A549 (cell line): Measurements from ENCODE around the gene FGGY. TPM values are rescaled to one million over a fixed set of nuclear protein-coding genes. Genes with fewer than 3 reads are reported as not detected.

Source experiments
- ATAC-seq, 2 experiments: fragments of 200-7000 bp in 1 of 2; fragments of >200 bp in 1 of 2; cut with Nextera tagmentation in 1 of 2; cut with Tn5 transposase in 1 of 2; 3 replicates each; pipeline versions ENCODE4 v1.8.0 to v1.9.1; 2018 to 2020; ENCODE audit warnings: mild to moderate bottlenecking in 1 of 2, moderate library complexity in 1 of 2
- CTCF ChIA-PET: fragments of 300-600 bp; sonication (Branson Sonifier 250); formaldehyde crosslinking; extraction: SDS; loops from one replicate; lab custom pipeline; 2021; ENCODE audit warnings: antibody characterized with exemption, inconsistent platforms; lab: Yijun Ruan, JAX
- POLR2A ChIA-PET: fragments of 350-600 bp; formaldehyde crosslinking; extraction: SDS; loops from one replicate; lab custom pipeline; 2021; ENCODE audit warnings: antibody characterized with exemption, inconsistent platforms; lab: Yijun Ruan, JAX
- DNase-seq, 2 experiments: peaks; one replicate each; pipeline versions ENCODE4 v3.0.0 to v3.0.0-alpha.2; 2011 to 2016; ENCODE audit warnings: low read depth in 1 of 2, low spot score in 1 of 2
- FAIRE-seq: peaks from 2 replicates; lab custom pipeline; 2011; peaks lifted over from hg19 to GRCh38; lab: Jason Lieb, UNC
- H3K27ac ChIP-seq, 2 experiments: fragments of >200 bp; sonication (Bioruptor Twin); formaldehyde crosslinking; 3 replicates each; pipeline ENCODE4 v1.5.1; 2016 to 2017
- H3K4me1 ChIP-seq: fragments of >200 bp; sonication (Bioruptor Twin); formaldehyde crosslinking; 3 replicates; pipeline ENCODE4 v1.6.1; 2016
- H3K4me2 ChIP-seq: fragments of >200 bp; sonication (Bioruptor Twin); formaldehyde crosslinking; 3 replicates; pipeline ENCODE4 v1.6.1; 2016
- H3K4me3 ChIP-seq: fragments of >200 bp; sonication (Bioruptor Twin); formaldehyde crosslinking; 3 replicates; pipeline ENCODE4 v1.5.1; 2016
- H3K9me3 ChIP-seq: fragments of >200 bp; sonication (Bioruptor Twin); formaldehyde crosslinking; 3 replicates; pipeline ENCODE4 v1.6.1; 2016
- ATOH8 ChIP-seq: fragments of 250-450 bp; sonication (Bioruptor Pico); IDR thresholded peaks from 2 replicates; pipeline ENCODE4 v1.5.0; 2020; ENCODE audit warnings: low read depth, mild to moderate bottlenecking, moderate library complexity
- BHLHE40 ChIP-seq: IDR thresholded peaks from 2 replicates; pipeline ENCODE4 v1.6.1; 2012; ENCODE audit warnings: low read depth, low read length, inconsistent platforms
- CEBPB ChIP-seq, 2 experiments: fragments of >200 bp in 1 of 2; sonication (Bioruptor Twin) in 1 of 2; formaldehyde crosslinking in 1 of 2; IDR thresholded peaks; 2 replicates each; pipeline ENCODE4 v1.6.1; 2012 to 2016
- CHD2 ChIP-seq: fragments of 150-350 bp; IDR thresholded peaks from 2 replicates; pipeline ENCODE4 v1.6.1; 2014; ENCODE audit warnings: low read length; ENCODE audit not compliant: partially characterized antibody
- EHF ChIP-seq: fragments of 250-450 bp; sonication (Bioruptor Pico); IDR thresholded peaks from 2 replicates; pipeline ENCODE4 v1.5.0; 2020; ENCODE audit warnings: mild to moderate bottlenecking
- FOSL2 ChIP-seq, 2 experiments: fragments of 450-650 bp in 1 of 2; fragments of >200 bp in 1 of 2; sonication (Bioruptor Twin) in 1 of 2; formaldehyde crosslinking; IDR thresholded peaks; 2 replicates each; pipeline versions ENCODE4 v1.5.0 to v1.6.1; 2016 to 2020; ENCODE audit warnings: mild to moderate bottlenecking in 1 of 2, moderate library complexity in 1 of 2
- HOXA7 ChIP-seq: fragments of 250-450 bp; sonication (Bioruptor Pico); IDR thresholded peaks from 2 replicates; pipeline ENCODE4 v1.5.0; 2020; ENCODE audit warnings: mild to moderate bottlenecking, moderate library complexity
- JUNB ChIP-seq: fragments of >200 bp; sonication (Bioruptor Twin); formaldehyde crosslinking; IDR thresholded peaks from 2 replicates; pipeline ENCODE4 v1.6.1; 2016
- MAFK ChIP-seq: fragments of 450-650 bp; IDR thresholded peaks from 2 replicates; pipeline ENCODE4 v1.6.1; 2014; ENCODE audit not compliant: partially characterized antibody
- MYC ChIP-seq: IDR thresholded peaks from 2 replicates; pipeline ENCODE4 v1.6.1; 2012; ENCODE audit warnings: mild to moderate bottlenecking, inconsistent platforms, low read length, improper control_type of control experiment, borderline replicate concordance
- NPAS2 ChIP-seq: fragments of 250-450 bp; sonication (Bioruptor Pico); IDR thresholded peaks from 2 replicates; pipeline ENCODE4 v1.8.0; 2022; ENCODE audit warnings: mild to moderate bottlenecking, moderate library complexity, borderline replicate concordance
- PHF8 ChIP-seq: fragments of 200-600 bp; sonication (generic); IDR thresholded peaks from 2 replicates; pipeline ENCODE4 v1.6.1; 2016; ENCODE audit warnings: low read depth, mild to moderate bottlenecking, antibody characterized with exemption, moderate library complexity, borderline replicate concordance
- POLR2AphosphoS2 ChIP-seq: conservative IDR thresholded peaks from 2 replicates; pipeline ENCODE4 v1.6.1; 2012; ENCODE audit warnings: low read length, improper control_type of control experiment, inconsistent platforms
- RCOR1 ChIP-seq: fragments of 150-350 bp; IDR thresholded peaks from 2 replicates; pipeline ENCODE4 v1.6.1; 2014; ENCODE audit warnings: antibody characterized with exemption, low read length, low read depth
- RFX5 ChIP-seq: fragments of 450-650 bp; IDR thresholded peaks from 2 replicates; pipeline ENCODE4 v1.7.1; 2014; ENCODE audit warnings: antibody characterized with exemption, mild to moderate bottlenecking, moderate library complexity
- RNF2 ChIP-seq: fragments of 200-600 bp; sonication (generic); IDR thresholded peaks from 2 replicates; pipeline ENCODE4 v1.6.1; 2016; ENCODE audit warnings: low read depth, mild to moderate bottlenecking, antibody characterized with exemption, moderate library complexity, borderline replicate concordance
- SREBF2 ChIP-seq: fragments of 450-650 bp; IDR thresholded peaks from 2 replicates; pipeline ENCODE4 v1.6.1; 2014; ENCODE audit warnings: mild to moderate bottlenecking, moderate library complexity
- ZC3H11A ChIP-seq: fragments of 450-650 bp; IDR thresholded peaks from 2 replicates; pipeline ENCODE4 v1.6.1; 2014; ENCODE audit warnings: antibody characterized with exemption, mild to moderate bottlenecking
- WGBS: methylation state at CpG from one replicate; pipeline ENCODE4 v1.1.6; 2017; ENCODE audit errors: missing lambda C conversion rate; 5-methylcytosine and 5-hydroxymethylcytosine counted together
- polyA plus RNA-seq, 4 experiments: library from polyadenylated mRNA; depleted of rRNA in 3 of 4; stranded (reverse); fragments of >200 nt; fragmentation: RNase III in 1 of 4; extraction: RNeasy Plus Mini Kit Qiagen cat#74134 plus additional on column Dnase treatment in 1 of 4; gene quantifications; 2 replicates in 3 of 4; 3 replicates in 1 of 4; pipeline ENCODE4 v1.2.3, GENCODE V29; 2011 to 2017
- TF ChIP-seq, protein P1 (sequence below): fragments of 250-450 bp; sonication (Bioruptor Pico); IDR thresholded peaks from 2 replicates; pipeline ENCODE4 v1.5.0; 2021; ENCODE audit warnings: mild to moderate bottlenecking, moderate library complexity, borderline replicate concordance
- TF ChIP-seq, protein P2 (sequence below): IDR thresholded peaks from 2 replicates; pipeline ENCODE4 v1.6.1; 2012

Gene FGGY
- polyA plus RNA-seq, 2 of the 4 experiments (the other 2 are of a cell fraction): 2.9 to 4.8 TPM

DNA sequence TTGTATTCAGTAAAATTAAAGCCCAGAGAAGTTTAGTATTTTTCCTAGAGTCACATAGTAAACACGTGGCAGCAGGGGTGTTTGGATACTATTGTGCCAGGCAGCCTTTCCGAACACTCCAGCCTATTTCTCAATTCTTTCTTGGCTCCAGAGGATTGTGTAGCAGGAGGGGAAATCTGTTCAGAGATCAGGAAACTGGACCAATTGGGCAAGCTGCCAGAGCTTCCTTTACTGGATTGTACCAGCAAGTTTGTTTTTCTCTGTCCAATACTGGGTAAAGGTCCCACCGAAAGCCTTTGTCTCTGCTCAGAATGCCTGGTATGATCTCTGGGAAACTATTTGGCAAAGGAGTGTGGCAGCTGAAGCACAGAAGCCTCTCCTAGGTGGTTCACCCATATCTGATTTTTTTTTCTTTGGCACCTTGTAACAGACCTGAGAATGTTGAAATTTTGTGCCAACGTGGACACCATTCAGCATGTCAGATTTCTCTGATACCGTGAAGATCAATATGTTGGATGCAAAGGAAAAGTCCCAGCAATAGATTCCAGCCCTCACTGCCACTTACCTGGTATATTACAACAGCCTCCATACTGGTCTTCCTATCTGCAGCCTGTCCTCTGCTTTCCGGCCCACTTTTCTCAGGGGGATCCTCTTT lies 126.2 kb downstream of the FGGY start (continued):
- TF ChIP-seq CEBPB (IDR thresholded peaks at IDR 0.05): no peak

DNA sequence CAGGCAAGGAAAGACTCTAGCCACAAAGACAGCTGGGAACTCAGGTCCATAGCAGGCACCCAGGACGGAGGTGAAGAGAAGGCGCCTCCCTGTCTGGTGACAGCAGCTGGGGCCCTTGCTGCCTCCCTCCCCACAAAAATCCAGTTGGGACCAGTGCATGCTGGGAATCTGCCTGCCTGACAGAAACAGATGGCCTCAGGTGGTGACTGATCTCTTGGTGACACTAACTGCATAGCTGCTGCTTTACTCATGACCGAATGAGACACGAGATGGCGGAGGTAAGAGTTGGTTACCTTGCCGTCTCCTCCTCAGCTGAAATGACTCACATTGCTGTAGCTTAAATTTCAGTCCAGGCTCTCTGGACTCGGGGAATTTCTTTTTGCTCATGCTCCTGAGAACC lies 130.3 kb downstream of the FGGY start:
- TF ChIP-seq FOSL2 (IDR thresholded peaks at IDR 0.05): 0 out of 2 replicates have a peak, but pooled peaks have one; percentile 6
- TF ChIP-seq FOSL2 (CRISPR knock-in tag; IDR thresholded peaks at IDR 0.05): peak; percentile 39
- TF ChIP-seq POLR2AphosphoS2: no peak
- TF ChIP-seq, all 56 proteins: peak for 1
- Histone ChIP-seq H3K4me2 (peak overlapping the region; percentile 48), H3K27ac (peak overlapping the region; percentile 35 to 63; a peak in 3 of 6 replicates), H3K9me3 (no peaks in the 10 kb centered on the region), H3K4me1 (peaks cover 31% of the 10 kb centered on the region), H3K4me3 (no peak overlapping the region)
- ChIA-PET POLR2A (no interaction called here), CTCF (interaction anchor here (0.6 to 1.2 kb wide), 2 partner anchors 272 to 675 kb away, joined by 3 to 5 read pairs; no protein-coding TSS in a partner anchor)
- DNase-seq: peak; percentile 15 to 40
- 26% methylated on average over 7 of the region's 7 CpGs for WGBS
- FAIRE-seq: no peak
- ATAC-seq: peak; percentile 74 to 89

- Histone ChIP-seq H3K9me3 (no peaks in the 10 kb centered on the region), H3K4me2 (peak overlapping the region; percentile 48), H3K27ac (peak overlapping the region; percentile 35 to 63; a peak in 3 of 6 replicates), H3K4me1 (peaks cover 34% of the 10 kb centered on the region), H3K4me3 (no peak overlapping the region)
- CTCF ChIA-PET: interaction anchor here (1.2 kb wide), 1 partner anchor 271 kb away, joined by 3 read pairs; no protein-coding TSS in a partner anchor
- POLR2A ChIA-PET: no interaction called here
- ATAC-seq (no peak), DNase-seq (no peak), FAIRE-seq (no peak)
- TF ChIP-seq RNF2: no peak
- TF ChIP-seq, protein P1, sequence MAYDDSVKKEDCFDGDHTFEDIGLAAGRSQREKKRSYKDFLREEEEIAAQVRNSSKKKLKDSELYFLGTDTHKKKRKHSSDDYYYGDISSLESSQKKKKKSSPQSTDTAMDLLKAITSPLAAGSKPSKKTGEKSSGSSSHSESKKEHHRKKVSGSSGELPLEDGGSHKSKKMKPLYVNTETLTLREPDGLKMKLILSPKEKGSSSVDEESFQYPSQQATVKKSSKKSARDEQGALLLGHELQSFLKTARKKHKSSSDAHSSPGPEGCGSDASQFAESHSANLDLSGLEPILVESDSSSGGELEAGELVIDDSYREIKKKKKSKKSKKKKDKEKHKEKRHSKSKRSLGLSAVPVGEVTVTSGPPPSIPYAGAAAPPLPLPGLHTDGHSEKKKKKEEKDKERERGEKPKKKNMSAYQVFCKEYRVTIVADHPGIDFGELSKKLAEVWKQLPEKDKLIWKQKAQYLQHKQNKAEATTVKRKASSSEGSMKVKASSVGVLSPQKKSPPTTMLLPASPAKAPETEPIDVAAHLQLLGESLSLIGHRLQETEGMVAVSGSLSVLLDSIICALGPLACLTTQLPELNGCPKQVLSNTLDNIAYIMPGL (CRISPR knock-in tag): no peak
- no peak for TF ChIP-seq SREBF2
- TF ChIP-seq MYC: no peak
These were observed 130.9 kb downstream of the FGGY start for GRCh38 chr1:59427784-59428183.

DNA sequence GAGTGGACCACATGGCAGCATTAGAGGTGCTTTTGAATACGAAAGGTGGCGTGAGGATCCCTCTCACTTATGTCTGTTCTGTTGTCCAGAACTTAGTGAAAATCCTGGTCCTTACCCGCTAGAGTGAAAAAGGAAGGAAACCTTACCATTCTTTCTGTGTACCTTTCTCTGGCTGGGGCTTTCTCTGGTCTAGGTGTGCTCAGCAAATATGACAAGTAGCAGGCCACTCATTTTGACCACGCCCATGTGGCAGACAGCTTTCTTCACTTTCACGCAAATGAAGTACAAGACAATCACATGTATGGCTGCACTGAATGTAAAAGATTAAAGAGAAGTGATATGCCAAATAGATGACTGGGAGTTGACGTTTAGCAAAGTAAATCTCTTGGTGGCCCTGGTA lies 131.9 kb downstream of the FGGY start:
- H3K4me3 ChIP-seq: no peak overlapping the region
- POLR2A ChIA-PET: no interaction called here
- 87% methylated on average over 6 of the region's 6 CpGs for whole genome bisulfite sequencing
- TF ChIP-seq MAFK: no peak
- no peak for TF ChIP-seq NPAS2
- TF ChIP-seq RCOR1: no peak
- no peak for TF ChIP-seq RFX5
- TF ChIP-seq, protein P2, sequence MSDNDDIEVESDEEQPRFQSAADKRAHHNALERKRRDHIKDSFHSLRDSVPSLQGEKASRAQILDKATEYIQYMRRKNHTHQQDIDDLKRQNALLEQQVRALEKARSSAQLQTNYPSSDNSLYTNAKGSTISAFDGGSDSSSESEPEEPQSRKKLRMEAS: no peak
- no peak for TF ChIP-seq FOSL2 (IDR thresholded peaks at IDR 0.05)
- no peak for TF ChIP-seq FOSL2 (CRISPR knock-in tag; IDR thresholded peaks at IDR 0.05)
- no peak for TF ChIP-seq ATOH8
- TF ChIP-seq CHD2: no peak
- TF ChIP-seq JUNB: no peak
- no peak for TF ChIP-seq HOXA7
- TF ChIP-seq EHF (CRISPR knock-in tag): no peak
- TF ChIP-seq ZC3H11A: no peak
- TF ChIP-seq PHF8: no peak
- TF ChIP-seq BHLHE40: no peak
- TF ChIP-seq, all 56 proteins: peak for 0
- ATAC-seq: no peak
- no peak overlapping the region for H3K4me2 ChIP-seq
- DNase-seq: no peak
- no peak for FAIRE-seq
- no peaks in the 10 kb centered on the region for H3K9me3 ChIP-seq
- no peak overlapping the region for H3K27ac ChIP-seq
- CTCF ChIA-PET: interaction anchor here (0.7 kb wide), 1 partner anchor 26 kb away, joined by 3 read pairs; no protein-coding TSS in a partner anchor
- H3K4me1 ChIP-seq: peaks cover 39% of the 10 kb centered on the region
